Stimulated activated CD8-positive, alpha-beta memory T cell treated with anti-CD3 and anti-CD28 coated beads, Interleukin-7, amount 100 ng/mL, for 1 hour (primary cell): ENCODE results near the gene NLK.
"Not testable (repeated sequence)": the region's sequence is repeated elsewhere in the genome, so short reads cannot be mapped to it uniquely, and the experiment has no call there.

ENCODE experiments used
- DNase-seq, 2 donors: peaks; one replicate each; pipeline ENCODE4 v3.0.0-alpha.2; 2020; ENCODE audit warnings: low read depth in 2 of 2

Gene NLK

DNA sequence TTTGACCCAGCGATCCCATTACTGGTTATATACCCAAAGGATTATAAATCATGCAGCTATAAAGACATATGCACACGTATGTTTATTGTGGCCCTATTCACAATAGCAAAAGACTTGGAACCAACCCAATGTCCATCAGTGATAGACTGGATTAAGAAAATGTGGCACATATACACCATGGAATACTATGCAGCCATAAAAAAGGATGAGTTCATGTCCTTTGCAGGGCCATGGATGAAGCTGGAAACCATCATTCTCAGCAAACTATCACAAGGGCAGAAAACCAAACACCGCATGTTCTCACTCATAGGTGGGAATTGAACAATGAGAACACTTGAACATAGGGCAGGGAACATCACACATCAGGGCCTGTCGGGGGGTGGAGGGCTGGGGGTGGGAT lies 112.9 kb downstream of the NLK start:
- not testable (repeated sequence) for DNase-seq

DNA sequence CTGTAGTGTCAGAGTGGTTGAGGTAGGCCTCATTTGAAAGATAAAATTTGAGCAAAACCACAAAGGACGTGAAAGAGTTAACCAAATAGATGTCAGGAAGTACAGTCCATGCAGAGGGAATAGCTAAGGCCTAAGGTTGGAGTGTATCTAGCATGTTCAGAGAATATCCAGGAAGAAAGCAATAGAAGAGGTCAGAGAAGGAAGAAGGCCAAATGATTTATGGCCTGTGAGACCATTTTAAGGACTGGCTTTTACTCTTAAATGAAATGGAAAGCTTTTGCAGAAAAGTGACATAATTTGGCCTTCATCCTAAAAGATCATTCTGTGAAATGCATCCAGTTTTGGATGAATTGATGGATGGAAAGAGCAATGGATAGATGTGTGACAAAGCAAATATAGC lies 116.5 kb downstream of the NLK start:
- DNase-seq: no peak

DNA sequence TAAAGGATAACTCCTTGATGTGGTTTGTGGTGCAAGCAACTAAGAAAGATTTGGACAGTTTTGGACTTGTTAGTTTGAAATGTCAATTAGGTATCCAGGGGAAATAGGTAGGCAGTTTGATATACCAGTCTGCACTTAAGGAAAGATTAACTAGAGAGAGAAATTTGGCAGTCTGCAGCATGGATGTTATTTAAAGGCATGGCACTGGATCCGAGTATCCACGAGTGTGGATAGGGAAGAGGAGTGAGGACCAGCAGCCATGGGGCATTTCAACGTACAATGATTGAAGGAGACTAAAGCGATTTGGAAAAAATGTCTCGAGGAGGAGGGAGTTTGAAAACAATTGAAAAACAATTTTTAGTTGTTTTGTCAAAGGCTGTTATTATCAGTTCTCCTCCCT lies 117.4 kb downstream of the NLK start:
- DNase-seq: no peak

DNA sequence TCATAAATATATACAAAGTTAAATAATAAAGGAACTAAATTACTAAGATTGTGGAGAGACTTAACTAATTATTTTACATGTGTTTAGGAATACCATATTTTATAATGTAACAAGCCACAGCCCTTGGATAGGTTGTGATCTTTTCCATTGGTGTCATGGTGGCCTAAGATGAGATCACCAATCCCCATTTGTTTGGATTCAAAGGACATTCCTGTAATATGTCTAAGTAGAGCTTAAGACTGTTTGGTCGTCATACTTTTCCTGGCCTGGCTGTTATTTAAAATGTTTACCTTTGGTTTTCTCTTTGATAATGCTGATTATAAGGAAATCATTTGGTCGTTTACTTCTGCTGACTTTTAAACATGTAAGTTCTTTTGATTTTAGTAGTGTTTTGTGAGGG lies 118.1 kb downstream of the NLK start:
- no peak for DNase-seq

DNA sequence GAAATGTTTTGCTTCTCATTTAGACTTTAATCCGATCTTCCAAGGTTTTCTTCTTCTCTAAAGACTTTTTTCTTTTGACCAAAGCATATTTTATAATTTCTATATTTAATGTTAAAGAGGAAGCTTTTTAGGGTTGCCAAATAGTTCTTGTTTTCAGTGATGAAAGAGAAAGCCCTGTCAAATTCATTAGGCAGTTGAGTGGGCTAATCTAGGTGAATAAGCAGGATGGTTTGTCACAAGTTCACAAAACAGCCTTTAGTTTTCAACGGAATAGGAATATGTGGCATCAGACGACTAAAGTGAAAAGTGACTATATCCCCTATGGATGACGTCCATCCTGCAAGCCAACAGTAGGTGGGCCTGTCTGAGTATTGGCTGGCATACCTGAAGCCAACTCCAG lies 118.8 kb downstream of the NLK start:
- no peak for DNase-seq

DNA sequence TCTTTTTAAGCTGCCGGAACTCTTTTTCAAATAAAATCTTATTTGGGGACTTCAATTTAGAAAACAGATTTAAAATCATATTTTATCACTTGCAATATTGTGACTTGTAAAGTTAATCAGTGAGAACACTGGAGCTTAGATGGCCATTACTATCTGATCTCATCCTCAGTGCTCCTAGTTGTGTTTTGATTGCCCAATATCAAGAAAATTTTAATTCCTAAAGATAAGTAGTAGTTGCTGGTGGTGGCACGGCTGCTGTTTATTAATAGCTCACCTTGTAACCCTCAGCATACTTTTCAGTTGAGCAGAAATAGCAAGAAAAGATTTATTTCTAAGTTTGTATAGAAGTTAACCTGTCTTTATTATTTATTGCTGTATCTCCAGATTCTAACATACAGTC lies 124.0 kb downstream of the NLK start:
- no peak for DNase-seq

DNA sequence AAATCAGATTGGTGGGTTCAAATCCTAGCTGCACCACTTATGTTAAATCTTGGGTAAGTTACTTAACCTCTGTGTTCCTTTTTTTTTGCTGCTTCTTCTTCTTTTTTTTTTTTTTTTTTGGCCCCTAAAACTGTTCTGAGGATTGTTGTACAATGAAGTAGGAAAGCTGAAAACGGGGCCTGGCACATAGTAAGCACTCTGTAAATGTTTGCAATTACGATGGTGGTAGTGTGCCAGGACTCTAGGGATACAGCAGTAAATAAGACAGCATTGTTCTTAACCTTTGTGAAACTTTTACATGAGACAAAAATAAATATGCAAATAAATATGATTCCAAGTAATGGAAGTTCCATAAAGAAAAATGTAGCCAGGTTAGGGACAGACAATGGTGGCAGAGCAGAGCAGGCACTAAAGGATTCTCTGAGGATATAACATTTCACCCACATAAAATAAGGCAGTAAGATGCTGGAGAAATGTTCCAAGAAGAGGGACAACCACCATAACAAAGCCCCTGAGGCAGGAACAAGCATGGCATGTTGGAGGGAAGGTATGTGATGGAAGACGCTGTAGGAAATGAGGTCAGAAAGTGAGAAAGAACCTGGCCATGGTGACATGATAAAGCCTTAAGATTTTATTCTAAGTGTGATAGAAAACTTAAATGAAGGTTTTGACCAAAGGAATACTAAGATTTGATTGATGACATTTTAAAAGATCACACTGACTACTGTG lies 127.3 kb downstream of the NLK start:
- no peak for DNase-seq

DNA sequence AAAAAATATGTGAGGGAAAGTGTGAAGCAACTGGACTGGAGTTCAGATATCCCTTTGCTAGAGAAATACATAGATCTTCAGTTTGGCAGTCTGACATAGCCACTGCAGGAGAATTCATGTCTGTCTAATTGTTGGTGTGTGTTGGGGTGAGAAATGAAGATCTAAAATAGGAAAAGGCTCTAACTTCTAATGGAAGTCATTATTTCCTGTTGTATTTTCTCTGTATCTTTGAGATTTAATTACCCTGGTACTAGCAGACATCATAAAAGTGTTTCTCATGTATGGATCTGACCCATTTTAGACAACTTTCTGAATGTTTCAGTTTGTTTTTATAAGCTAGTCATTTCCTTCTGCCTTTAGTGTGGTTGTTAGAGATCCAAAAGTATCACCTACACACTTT lies 128.3 kb downstream of the NLK start:
- DNase-seq: no peak

DNA sequence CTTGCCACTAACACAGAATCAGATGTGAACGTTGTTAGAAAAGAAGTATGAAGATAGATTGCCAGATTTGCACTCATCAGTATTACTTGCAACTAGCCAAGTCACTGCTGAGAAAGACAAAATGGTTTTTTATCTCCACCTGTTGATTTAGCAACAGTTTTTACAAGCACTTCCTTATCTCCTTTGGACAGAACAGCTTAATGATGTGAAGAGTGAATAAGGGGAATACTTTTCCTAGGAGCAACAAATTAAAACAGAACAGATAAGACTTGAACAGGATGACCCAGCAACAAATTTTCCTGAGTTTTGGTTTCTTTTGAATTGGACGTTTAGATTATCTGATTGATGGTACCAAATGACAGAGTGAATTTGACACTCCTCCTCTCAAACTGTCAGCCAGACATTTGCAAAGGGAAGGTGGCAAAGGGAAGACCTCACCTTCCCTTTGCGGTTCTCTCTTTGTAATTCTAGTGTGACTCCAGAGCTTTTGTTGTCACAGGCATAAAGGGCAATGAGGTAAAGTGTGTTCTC lies 130.6 kb downstream of the NLK start:
- DNase-seq: no peak

DNA sequence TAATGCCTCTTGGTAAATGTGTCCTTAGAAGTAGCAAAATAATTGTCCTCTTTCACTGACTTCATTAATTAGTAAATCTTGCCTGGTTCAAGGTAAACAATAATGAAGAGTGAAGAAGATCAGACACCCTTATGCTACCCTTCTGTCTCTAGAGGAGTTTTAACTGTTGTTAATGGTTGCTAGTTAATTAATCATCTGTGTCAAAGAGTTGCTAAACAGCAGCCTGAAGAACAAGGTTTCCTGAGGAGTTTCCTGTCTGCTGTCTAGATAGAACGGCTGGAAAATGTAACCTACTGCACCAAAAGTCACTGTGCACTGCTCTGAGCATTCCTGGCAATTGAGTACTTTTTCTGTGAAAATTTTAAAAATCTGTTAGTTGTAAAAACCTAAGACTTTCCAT lies 131.3 kb downstream of the NLK start:
- no peak for DNase-seq

DNA sequence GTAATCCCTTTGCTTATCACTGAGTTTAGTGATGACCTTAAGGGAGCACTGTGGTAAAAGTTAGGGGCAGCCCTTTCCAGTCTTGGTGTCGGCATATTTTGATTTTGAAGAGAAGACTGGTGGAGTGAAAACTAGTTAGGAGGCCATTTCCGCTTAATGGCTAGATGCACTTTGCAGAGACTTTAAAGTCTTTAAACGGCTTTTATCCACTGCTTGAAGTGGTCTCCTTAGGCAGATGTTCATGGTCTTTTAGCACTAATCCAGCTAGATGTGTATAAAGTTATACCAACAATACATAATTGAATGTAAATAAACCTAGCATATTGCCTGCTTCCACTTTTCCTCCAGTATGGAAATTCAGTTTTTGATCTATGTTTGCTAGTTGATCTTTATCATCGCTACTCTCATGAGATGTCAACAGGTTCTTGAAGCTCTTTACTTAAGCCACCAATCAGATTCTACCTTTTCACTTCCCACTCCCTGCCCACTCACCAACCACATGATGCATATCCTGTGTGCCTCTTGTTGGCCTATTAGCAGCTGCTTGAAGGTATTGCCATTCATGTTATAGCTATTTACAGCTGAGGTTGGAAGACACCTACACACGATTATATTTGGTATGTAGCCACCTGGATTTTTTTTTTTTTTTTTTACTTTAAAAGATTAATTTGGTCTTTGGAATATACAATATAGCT lies 132.0 kb downstream of the NLK start:
- no peak for DNase-seq

DNA sequence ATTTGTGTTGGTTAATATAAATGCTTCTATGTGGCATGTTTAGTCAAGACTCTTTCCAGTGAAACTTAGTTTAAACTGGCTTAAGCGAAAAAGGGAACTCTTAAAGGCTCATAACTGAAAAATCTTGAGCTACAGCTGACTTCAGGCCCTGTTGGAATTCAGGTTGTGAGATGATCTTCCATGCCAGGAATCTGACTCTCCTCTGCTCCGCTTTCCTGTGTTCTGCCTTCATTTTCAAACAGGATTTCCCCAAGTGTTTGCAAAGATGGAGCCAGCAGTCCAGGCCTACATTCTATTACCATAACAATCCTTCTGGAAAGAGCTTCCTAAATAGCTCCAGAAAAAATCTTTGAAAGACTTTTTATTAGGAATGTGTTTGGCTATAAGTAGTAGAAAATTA lies 134.9 kb downstream of the NLK start:
- no peak for DNase-seq

DNA sequence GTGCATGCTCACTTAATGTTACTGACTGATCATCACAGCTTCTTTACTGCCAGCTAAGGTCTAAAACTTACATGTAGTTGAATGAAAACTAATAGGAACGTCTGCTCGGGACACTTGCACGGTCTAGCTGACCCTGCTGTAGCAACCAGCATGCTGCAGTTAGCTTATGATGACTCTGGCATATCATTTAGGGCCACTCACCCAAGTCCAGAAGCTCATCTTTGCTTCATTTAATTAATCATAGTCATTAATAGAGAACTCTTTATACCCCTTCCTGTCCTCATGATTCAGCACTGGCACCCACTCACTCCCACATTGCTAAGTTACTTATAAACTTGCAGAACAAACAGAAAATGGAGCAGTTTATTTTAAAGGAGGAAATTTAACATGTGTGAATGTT lies 136.3 kb downstream of the NLK start:
- no peak for DNase-seq

DNA sequence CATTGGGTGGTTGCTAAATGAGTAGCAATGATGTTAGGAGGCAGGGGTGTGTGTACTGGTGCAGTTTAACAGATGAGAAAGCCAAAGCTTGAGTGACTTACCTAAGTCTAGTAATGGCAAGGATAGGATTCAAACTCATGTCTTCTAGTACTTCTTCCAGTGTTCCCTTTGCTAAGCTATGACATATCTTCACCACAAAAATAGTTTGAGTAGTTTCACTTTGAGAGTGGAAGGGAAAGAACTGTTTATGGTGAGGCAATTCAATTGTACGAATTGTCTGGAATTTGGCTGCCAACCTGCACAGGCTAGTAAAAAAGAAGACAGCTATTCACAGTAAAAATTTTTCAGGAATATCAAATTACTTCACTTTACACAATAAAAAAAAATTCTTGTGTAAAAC lies 138.0 kb downstream of the NLK start:
- DNase-seq: no peak

DNA sequence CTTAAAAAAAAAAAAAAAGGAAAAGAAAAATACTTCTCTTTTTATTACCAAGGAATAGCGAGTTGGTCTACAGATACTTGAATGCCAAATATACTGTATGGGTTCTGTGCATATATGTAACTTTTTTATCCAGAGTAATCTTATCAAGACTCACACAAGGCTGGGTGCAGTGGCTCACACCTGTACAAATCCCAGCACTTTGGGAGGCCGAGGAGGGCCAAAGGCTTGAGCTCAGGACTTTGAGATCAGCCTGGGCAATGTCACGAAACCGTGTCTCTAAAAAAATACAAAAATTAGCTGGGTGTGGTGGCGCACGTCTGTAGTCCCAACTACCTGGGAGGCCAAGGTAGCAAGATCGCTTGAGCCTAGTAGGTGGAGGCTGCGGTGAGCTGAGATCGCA lies 139.1 kb downstream of the NLK start:
- DNase-seq: no peak

DNA sequence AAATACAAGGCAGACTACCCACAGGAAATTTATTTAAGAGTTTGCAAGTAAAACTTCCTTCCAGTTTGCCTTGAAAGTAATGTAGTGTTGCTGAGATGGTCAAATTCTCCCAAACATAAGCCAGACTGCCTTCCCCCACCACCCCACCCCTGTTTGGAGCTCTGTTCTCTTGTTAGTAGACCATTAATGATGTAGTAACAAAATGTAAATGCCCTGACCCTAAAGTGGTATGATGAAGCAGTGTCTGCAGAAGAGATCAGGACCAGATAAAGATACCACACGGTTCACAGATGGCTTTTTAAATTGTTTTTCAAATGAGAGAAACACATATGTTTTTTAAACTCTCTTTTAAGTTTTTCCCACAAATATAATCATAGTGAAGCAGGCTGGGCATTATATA lies 140.1 kb downstream of the NLK start:
- no peak for DNase-seq

DNA sequence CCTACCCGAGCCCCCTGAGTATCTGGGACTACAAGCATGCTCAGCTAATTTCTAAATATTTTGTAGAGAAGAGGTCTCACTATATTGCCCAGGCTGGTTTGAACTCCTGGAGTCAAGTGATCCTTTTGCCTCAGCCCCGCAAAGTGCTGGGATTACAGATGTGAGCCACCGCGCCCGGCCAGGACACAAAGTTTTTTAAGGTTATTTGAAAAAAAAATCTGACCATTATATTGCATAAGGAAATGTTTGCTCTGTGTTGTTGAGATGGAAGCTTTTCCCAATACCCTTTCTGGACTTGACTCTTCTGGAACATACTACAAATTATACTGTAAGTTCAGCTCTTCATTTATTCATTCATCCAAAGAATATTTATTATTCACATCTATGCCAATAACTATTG lies 143.2 kb downstream of the NLK start:
- no peak for DNase-seq

DNA sequence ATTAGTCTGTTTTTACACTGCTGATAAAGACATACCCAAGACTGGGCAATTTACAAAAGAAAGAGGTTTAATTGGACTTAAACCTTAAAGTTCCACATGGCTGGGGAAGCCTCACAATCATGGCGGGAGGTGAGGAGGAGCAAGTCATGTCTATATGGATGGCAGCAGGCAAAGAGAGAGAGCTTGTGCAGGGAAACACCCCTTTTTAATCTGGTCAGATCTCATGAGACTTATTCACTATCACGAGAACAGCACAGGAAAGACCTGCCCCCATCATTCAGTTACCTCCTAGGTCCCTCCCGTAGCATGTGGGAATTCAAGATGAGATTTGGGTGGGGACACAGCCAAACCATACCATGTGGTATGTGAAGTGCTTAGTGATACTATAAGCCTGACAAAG lies 144.0 kb downstream of the NLK start:
- DNase-seq: not testable (repeated sequence)

DNA sequence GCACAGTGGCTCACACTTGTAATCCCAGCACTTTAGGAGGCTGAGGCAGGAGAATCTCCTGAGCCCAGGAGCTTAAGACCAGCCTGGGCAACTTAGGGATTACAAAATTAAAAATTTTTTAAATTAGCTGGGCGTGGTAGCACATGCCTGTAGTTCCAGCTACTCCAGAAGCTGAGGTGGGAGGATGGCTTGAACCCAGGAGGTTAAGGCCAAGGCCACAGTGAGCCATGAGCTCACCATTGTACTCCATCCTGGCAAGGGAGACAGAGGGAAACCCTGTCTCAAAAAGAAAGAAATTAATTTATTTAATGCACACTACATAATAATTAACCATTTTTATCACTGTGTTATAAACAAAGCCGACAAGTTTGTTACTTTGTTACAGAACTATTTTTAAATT lies 145.5 kb downstream of the NLK start:
- no peak for DNase-seq

DNA sequence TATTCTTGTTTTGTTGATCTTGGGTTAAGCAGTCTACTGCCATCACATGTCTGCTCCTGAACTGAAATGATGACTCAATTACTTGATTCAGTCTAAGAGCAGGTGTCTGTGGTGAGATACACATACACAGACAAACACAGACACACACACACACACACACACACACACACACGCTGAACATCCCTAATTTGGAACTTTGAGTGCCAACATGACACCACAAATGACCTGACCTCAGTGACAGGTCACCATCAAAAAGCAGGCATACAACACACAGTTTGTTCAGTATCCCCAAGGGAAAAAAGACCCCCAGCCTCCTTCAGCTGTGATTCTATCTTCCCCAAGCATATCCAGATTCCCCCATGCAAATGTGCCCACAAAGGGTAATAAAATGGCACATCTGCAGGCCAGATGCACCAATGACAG lies 146.4 kb downstream of the NLK start:
- no peak for DNase-seq

DNA sequence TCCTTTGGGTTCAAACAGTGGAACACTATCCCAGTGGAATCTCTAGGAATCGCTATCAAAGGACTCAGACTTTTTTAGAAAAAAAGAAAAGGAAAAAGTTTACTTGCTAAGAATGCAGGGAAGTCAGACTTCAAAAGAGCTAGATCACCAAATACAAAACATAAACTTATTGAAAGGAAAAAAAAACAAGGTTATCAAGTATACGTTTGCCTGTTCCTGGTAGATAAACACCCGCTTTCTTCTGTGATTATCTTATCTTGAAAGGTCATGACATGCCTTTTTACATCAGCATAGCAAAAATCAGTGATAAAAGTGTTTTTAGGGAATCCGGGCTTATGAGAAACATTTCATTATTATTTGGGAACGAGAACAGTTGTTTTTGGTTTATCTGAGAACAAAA lies 147.2 kb downstream of the NLK start:
- no peak for DNase-seq

DNA sequence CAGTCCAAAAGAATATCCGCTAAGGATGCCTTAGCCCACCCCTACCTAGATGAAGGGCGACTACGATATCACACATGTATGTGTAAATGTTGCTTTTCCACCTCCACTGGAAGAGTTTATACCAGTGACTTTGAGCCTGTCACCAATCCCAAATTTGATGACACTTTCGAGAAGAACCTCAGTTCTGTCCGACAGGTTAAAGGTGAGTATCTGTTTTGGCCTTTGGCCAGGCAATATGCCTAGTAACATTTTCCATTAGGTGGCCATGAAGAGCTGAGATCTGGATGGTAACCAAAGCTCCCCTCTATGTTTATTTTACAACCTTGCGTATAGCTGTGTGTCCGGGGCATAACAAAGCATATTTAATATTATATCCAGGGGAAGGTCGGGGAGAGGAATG lies 148.5 kb downstream of the NLK start:
- no peak for DNase-seq

DNA sequence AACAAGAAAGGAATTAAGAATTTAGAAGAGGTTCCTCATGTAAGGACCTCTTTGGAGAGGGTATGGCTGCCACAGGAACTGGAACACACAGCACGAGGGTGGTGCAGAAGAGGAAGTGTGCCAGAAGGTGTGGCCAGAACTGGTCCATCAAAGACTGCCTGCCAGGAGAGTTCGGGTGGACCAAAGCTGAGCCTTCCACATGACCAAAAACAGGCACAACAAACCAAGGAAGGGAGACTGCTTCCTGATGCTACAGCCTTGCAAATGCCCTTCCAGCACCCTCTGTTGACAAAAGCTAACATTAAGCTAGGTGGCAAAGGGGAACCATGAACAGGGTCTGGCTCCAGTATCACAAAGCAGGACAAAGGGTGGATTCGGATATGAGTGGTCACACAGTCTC lies 150.8 kb downstream of the NLK start:
- no peak for DNase-seq

DNA sequence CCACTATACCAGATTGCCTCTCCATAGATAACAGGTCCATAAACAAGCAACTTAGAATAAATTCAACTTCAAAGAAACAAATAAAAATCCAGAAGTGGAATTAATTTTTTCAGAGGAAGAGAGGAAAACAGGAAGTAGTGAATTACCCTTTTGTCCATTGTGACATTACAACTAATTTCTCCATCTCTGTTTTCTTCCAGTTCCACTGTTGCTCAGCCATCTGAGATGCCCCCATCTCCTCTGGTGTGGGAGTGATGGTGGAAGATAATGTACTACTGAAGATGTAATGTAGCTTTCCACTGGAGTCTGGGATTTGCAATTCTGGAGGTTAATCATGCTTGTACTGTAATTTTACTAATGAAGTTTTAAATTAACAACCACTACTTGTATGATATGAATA lies 151.9 kb downstream of the NLK start:
- DNase-seq: no peak
